ENCODE measurements around the gene ATP8B4.

Gene ATP8B4

GRCh38 chr15:50065279-50065678, 53.8 kb downstream of the ATP8B4 start:
- no peaks in the 10 kb centered on the region for H3K27me3 ChIP-seq (ENCODE audit: insufficient read depth, low read length, poor library complexity, severe bottlenecking)
- no peaks in the 10 kb centered on the region for H3F3A ChIP-seq (ENCODE audit: low read depth)
- H3K36me3 ChIP-seq (ENCODE audit: insufficient read depth, low read length): no peaks in the 10 kb centered on the region
- no peak overlapping the region for H3K9ac ChIP-seq (ENCODE audit: low read depth, low read length, poor library complexity, severe bottlenecking)
- no peaks in the 10 kb centered on the region for H3K4me1 ChIP-seq (ENCODE audit: insufficient read depth, low read length, poor library complexity, severe bottlenecking)
- H4K20me1 ChIP-seq (ENCODE audit: insufficient read depth, low read length, poor library complexity, severe bottlenecking): no peaks in the 10 kb centered on the region
- H3K4me3 ChIP-seq (ENCODE audit: low read length, poor library complexity, severe bottlenecking): no peak overlapping the region
- H3K9me3 ChIP-seq (ENCODE audit: insufficient read depth, low read depth, low read length): no peaks in the 10 kb centered on the region
- no peaks in the 10 kb centered on the region for H3K9me2 ChIP-seq (replicated peaks; ENCODE audit: low read depth, low read length)
- H2AFZ ChIP-seq (ENCODE audit: low read length): no peak overlapping the region
- no peak overlapping the region for H3K4me2 ChIP-seq (ENCODE audit: low read depth, low read length, poor library complexity, severe bottlenecking)
- TF ChIP-seq EZH2phosphoT487 (IDR thresholded peaks at IDR 0.05; ENCODE audit: borderline replicate concordance): no peak
- H3K79me2 ChIP-seq (ENCODE audit: insufficient read depth, low read length): no peaks in the 10 kb centered on the region

DNA sequence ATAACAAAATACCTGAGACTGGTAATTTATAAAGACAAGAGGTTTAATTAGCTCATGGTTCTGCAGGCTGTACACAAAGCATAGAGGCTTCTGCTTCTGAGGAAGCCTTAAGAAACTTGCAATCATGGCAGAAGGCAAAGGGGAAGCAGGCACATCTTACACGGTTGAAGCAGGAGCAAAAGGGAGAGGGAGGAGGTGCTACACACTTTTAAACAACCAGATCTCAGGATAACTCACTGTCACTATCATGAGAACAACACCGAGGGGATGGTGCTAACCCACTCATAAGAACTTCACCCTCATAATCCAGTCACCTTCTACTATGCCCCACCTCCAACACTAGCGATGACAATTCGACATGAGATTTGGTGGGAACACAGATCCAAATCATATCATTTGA, 54.4 kb downstream of the ATP8B4 start:
- H3K9me3 ChIP-seq (ENCODE audit: insufficient read depth, low read depth, low read length): no peaks in the 10 kb centered on the region
- no peaks in the 10 kb centered on the region for H3K4me1 ChIP-seq (ENCODE audit: insufficient read depth, low read length, poor library complexity, severe bottlenecking)
- no peaks in the 10 kb centered on the region for H3K27me3 ChIP-seq (ENCODE audit: insufficient read depth, low read length, poor library complexity, severe bottlenecking)
- no peak overlapping the region for H2AFZ ChIP-seq (ENCODE audit: low read length)
- H3K36me3 ChIP-seq (ENCODE audit: insufficient read depth, low read length): no peaks in the 10 kb centered on the region
- no peak overlapping the region for H3K9ac ChIP-seq (ENCODE audit: low read depth, low read length, poor library complexity, severe bottlenecking)
- H3K4me3 ChIP-seq (ENCODE audit: low read length, poor library complexity, severe bottlenecking): no peak overlapping the region
- H4K20me1 ChIP-seq (ENCODE audit: insufficient read depth, low read length, poor library complexity, severe bottlenecking): no peaks in the 10 kb centered on the region
- H3K9me2 ChIP-seq (replicated peaks; ENCODE audit: low read depth, low read length): no peaks in the 10 kb centered on the region
- no peaks in the 10 kb centered on the region for H3F3A ChIP-seq (ENCODE audit: low read depth)
- no peaks in the 10 kb centered on the region for H3K79me2 ChIP-seq (ENCODE audit: insufficient read depth, low read length)
- TF ChIP-seq EZH2phosphoT487 (IDR thresholded peaks at IDR 0.05; ENCODE audit: borderline replicate concordance) (no peak), CTCF (conservative IDR thresholded peaks at IDR 0.05; ENCODE audit: low read length) (no peak)
- H3K4me2 ChIP-seq (ENCODE audit: low read depth, low read length, poor library complexity, severe bottlenecking): no peak overlapping the region

DNA sequence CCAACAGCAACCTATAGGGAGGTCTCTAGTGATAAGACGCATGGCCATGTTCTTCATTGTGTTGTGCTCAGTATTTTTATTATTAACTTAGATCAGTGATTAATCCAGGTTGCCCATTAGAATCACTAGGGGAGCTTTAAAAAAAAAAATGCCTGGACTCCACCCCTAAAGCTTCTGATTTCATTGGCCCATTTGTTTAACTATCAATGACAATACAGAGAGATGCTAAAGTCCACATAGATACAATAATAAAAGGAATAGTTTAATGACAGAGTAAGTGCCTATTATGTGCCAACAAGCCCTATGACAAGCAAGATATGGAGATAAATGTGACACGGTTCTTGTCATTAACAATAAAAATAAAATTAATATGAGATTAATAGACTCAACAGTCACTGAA, 55.8 kb downstream of the ATP8B4 start:
- H3K9me3 ChIP-seq (ENCODE audit: insufficient read depth, low read depth, low read length): no peaks in the 10 kb centered on the region
- no peaks in the 10 kb centered on the region for H3K4me1 ChIP-seq (ENCODE audit: insufficient read depth, low read length, poor library complexity, severe bottlenecking)
- H2AFZ ChIP-seq (ENCODE audit: low read length): no peak overlapping the region
- no peaks in the 10 kb centered on the region for H3K36me3 ChIP-seq (ENCODE audit: insufficient read depth, low read length)
- H3K4me2 ChIP-seq (ENCODE audit: low read depth, low read length, poor library complexity, severe bottlenecking): no peak overlapping the region
- no peak overlapping the region for H3K9ac ChIP-seq (ENCODE audit: low read depth, low read length, poor library complexity, severe bottlenecking)
- H3F3A ChIP-seq (ENCODE audit: low read depth): no peaks in the 10 kb centered on the region
- no peaks in the 10 kb centered on the region for H4K20me1 ChIP-seq (ENCODE audit: insufficient read depth, low read length, poor library complexity, severe bottlenecking)
- no peaks in the 10 kb centered on the region for H3K27me3 ChIP-seq (ENCODE audit: insufficient read depth, low read length, poor library complexity, severe bottlenecking)
- H3K9me2 ChIP-seq (replicated peaks; ENCODE audit: low read depth, low read length): no peaks in the 10 kb centered on the region
- no peak overlapping the region for H3K4me3 ChIP-seq (ENCODE audit: low read length, poor library complexity, severe bottlenecking)
- no peaks in the 10 kb centered on the region for H3K79me2 ChIP-seq (ENCODE audit: insufficient read depth, low read length)
- TF ChIP-seq CTCF (conservative IDR thresholded peaks at IDR 0.05; ENCODE audit: low read length) (no peak), EZH2phosphoT487 (IDR thresholded peaks at IDR 0.05; ENCODE audit: borderline replicate concordance) (no peak)

- Histone ChIP-seq H4K20me1 (ENCODE audit: insufficient read depth, low read length, poor library complexity, severe bottlenecking) (no peaks in the 10 kb centered on the region), H3K9ac (ENCODE audit: low read depth, low read length, poor library complexity, severe bottlenecking) (no peak overlapping the region), H3K9me2 (replicated peaks; ENCODE audit: low read depth, low read length) (no peaks in the 10 kb centered on the region), H3K4me3 (ENCODE audit: low read length, poor library complexity, severe bottlenecking) (no peak overlapping the region), H3K79me2 (ENCODE audit: insufficient read depth, low read length) (no peaks in the 10 kb centered on the region), H3K27me3 (ENCODE audit: insufficient read depth, low read length, poor library complexity, severe bottlenecking) (no peaks in the 10 kb centered on the region), H3K36me3 (ENCODE audit: insufficient read depth, low read length) (no peaks in the 10 kb centered on the region), H3K9me3 (ENCODE audit: insufficient read depth, low read depth, low read length) (no peaks in the 10 kb centered on the region), H2AFZ (ENCODE audit: low read length) (no peak overlapping the region), H3K4me1 (ENCODE audit: insufficient read depth, low read length, poor library complexity, severe bottlenecking) (no peaks in the 10 kb centered on the region), H3K4me2 (ENCODE audit: low read depth, low read length, poor library complexity, severe bottlenecking) (no peak overlapping the region), H3F3A (ENCODE audit: low read depth) (no peaks in the 10 kb centered on the region)
- TF ChIP-seq CTCF (conservative IDR thresholded peaks at IDR 0.05; ENCODE audit: low read length): no peak
- no peak for TF ChIP-seq EZH2phosphoT487 (IDR thresholded peaks at IDR 0.05; ENCODE audit: borderline replicate concordance)
Observed at GRCh38 chr15:50061503-50061902, 57.5 kb downstream of the ATP8B4 start.

All from Loucy (cell line).